Stimulated activated CD4-positive, alpha-beta T cell treated with anti-CD3 and anti-CD28 coated beads, Interleukin-1b, Interleukin-23, amount 100 ng/mL, for 48 hours (primary cell): Measurements from ENCODE around the gene CEP43.
A peak's percentile ranks its signal among the peaks of the same experiment; 100 is the strongest.

Source experiments
- DNase-seq: peaks from one replicate; pipeline ENCODE4 v3.0.0-alpha.2; 2020

Gene CEP43

DNA sequence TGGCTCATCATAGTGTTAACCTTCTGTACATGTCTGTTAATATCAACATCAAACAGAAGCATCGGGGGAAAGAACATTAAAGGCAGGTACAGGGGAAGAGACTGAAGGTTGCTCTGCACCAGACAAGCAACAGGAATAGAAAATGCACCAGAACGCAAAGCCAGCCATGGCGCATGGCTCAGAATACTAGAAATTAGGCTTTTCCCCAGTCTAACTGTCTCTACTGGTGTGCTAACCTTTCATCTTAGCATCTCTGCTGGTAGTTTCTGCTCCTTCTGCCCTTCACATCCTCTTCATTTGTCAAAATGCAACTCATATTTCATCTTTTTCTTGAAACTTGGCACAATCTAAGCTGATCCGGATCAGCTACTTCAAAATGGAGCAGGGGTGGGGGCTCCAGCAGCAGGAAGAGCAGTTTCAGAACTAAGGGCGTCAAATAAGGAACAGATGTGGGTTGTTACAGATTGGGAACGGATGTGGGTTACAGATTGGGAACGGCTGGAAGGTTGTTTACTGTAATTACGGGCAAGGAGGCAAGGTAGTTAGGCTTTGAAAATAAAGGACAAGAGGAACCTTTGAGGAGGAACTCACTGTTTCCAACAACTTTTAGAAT lies 29.7 kb upstream of the CEP43 start:
- no peak for DNase-seq

DNA sequence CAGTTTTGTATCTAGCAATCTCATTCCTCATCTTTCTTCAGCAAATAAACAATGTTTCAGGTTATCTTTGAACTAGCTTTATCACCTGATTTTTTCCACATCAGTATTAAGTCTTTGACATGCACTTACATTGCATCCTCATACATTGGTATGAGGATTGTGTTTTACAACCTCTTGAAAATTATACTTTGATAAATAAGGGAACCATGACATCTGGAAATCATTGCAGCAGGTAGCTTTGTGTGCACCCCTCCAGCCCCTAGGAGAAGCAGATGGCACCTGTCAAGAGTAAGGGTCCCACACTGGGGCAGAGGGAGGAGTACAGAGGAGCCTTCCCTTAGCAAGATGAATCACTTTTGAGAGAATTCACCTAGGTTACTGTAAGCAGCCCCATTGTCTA lies 29.1 kb upstream of the CEP43 start:
- no peak for DNase-seq

DNA sequence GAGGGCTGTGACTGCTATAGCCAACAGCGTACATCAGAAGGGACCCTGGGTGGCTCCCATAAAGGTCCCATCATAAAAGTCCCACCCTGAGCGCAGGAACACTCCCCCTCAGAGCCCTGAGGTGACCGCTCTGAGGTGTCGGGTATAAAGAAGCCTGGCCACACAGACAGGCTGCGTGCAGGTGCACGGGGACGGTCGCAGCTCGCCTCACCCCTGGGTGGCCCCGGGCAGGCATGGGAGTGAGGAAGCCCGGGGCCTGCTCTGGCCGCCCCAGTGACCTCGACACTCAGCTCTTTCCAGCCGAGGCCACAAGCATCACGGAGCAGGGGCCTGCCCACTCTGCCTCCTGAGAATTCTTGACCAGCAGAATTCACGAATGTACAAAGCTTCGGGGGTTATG lies 28.4 kb upstream of the CEP43 start:
- DNase-seq: no peak

DNA sequence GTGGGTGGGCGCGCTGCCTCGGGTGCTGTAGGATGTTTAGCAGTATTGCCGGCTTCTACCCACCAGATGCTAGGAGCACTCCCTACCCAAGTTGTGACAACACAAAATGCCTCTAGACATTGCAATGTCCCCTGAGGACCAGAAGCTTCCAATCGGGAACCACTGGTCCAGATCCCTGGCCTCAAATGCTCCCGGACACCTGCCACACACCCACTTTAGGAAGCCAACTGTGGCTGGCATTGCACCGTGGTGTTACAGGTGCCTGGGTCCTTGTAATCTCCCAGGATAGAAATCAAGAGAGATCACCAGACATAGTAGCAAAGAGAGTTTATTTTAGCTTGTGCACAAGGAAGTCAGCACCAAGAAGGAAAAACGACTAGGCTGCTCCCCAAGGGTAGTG lies 27.9 kb upstream of the CEP43 start:
- DNase-seq: no peak

DNA sequence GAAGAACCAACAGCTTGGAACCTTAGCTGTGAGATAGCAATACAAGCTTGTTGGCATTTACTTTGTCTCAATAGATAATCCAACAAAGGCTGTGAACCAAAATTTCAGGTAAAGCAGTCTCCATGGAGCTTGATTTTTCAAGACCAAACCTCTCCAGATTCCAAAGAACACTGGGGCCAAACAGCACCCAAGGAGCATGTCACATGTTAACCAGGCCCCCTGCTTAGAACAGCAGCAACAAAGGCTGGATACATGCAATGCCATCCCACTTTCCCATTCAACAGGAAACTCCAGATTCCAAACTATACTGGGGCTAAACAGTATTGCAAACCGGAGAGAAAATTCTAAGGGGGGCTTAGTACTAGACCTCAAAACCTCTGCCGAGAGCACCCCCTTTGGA lies 27.1 kb upstream of the CEP43 start:
- no peak for DNase-seq

DNA sequence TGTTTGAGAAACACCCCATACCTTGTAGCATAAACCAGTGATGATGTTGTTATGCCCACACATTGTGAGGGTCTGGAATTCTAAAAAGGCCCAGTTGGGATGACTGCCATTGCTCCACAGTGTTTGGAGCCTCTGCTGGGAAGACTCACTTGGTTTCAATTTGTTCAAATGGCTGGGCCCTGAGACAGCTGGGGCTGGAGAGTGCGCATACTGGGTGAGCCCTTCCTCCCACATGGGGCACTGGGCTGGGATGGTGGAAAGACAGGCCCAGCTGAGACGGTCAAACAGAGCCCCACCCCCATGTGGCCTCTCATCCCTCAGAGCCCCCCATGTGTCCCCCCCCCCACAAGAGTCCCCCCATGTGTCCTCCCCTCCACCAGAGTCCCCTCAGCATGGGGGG lies 22.6 kb upstream of the CEP43 start:
- no peak for DNase-seq

DNA sequence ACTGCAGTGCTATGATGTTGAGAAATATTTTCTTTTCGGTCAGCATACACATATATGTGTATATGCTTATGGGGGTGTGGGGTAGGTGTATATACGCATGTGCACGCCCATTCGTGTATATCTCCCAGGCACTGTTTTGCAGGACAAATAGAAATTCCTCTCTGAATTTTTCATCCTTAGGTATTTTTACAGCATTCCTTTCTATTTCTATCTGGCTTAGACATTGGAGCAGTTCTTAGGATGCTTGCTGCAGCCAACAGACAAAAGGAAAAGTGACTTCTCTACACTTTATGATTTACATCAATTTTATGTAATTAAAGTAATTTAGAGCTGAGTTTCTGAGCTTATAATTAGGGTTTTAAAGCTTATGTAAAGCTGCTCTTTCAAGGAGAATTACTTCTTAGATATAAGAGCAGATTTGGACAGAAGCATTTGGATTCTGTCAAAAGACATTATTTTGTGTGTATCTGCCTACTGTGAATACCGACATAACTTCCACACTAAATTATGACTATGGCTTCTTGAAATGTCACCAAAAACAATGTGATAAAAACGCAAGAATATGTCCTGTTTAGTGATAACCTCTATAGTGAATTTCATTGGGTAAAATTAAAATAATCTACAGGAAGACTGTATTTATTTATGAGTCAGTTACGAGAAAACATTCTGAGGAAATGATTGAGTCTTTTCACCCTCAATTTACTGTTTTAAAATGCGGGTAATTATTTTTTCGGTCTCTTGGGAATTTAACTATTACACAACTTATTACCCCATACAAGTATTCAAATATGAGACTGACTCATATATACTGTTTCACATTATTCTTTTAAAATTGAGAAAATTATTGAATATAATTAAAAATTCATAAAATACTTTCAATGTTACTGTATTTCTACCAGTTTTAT lies 21.3 kb upstream of the CEP43 start:
- DNase-seq: no peak

DNA sequence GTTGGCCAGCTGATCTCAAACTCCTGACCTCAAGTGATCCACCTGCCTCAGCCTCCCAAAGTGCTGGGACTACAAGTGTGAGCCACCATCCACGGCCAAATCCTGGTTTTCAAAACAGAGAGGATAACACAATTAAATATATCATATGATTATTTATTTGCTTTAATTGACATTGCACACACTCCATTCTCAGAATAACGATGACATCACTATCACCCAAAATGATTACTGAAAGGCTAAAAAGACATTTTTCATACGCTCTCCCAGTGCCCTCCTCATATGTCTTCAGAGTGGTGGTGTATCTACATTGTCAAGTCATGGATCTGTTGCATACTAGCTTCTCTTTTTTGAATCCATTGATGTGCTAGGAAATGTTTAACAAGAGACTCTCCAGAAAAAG lies 18.5 kb upstream of the CEP43 start:
- no peak for DNase-seq

DNA sequence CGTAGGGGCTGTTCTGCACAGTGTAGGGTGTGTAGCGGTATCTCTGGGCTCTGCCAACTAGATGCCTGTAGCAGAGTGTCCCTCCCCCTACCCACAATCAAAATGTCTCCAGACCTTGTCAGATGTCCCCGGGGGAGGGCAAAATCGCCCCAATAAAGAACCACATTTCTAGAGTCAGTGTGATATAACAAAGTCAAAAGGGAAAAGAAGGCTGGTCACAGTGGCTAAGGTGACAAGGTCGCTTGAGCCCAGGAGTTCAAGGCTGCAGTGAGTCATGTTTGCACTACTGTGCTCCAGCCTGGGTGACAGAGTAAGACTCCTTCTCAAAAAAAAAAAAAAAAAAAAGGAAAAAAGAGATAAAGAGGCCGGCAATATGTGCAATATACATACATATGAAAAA lies 11.7 kb upstream of the CEP43 start:
- no peak for DNase-seq

DNA sequence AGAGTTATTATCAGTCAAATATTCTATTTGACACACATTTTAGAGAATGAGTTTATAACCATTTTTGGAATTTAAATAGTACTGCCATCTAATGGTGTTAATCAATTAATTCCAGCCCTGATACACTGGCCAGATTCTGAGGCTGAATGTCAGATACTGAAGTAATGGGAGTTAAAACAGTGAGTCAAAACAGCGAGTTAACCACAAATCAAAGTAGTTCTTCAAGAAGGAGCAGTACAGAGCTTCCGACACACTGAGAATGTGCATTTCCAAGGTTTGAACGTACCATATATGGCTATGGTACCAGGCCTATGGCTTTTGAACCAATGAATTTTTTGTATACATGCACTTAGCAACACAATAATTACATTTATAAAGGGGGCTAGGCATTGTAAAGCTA lies 11.3 kb upstream of the CEP43 start:
- DNase-seq: no peak

DNA sequence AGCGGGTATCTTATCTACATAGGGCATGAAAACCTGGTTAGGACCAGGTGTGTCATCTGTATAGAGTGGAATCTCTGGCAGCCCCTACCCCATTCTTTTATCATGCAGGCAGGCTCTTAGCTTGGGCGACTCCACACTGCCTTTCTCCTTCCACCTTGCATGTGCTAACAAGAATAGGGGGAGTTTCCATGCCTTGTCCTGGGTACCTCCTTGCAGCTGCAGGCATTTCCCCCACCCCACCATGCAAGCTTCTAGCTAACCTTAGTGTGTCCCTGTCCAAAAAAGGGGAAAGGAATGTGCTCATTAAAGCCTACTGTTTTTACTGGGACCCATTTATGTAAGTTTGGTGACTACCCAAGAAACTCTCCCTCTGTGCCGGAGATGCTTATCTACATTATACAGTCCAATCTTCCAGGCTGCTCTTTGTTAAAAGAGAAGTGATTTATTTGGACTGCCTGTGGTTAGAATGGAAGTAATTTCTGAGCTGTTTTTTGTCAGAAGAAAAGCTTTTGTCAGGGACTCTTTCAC lies 10.5 kb upstream of the CEP43 start:
- DNase-seq: no peak

DNA sequence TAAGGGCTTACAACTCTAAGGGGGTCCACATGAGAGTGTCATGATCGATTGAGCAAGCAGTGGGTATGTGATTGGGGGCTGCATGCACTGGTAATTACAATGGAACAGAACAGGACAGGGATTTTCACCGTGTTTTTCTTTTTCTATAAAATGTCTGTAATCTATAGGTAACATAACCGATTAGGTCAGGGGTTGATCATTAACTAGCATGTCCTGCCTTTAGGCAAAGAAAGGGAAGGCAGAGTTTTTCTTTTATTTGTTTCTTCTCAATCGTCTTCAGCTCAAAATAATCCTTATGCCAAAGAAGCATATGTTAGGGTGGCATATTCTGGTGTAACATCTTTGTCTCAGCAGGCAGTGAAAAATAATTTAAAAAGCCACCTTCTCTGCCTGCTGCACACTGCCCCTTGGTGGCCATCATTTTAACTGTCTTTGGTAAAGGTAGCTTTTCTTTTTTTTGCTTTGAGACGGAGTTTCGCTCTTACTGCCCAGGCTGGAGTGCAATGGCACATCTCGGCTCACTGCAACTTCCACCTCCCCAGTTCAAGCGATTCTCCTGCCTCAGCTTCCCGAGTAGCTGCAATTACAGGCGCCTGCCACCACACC lies 9.7 kb upstream of the CEP43 start:
- DNase-seq: peak; percentile 28

DNA sequence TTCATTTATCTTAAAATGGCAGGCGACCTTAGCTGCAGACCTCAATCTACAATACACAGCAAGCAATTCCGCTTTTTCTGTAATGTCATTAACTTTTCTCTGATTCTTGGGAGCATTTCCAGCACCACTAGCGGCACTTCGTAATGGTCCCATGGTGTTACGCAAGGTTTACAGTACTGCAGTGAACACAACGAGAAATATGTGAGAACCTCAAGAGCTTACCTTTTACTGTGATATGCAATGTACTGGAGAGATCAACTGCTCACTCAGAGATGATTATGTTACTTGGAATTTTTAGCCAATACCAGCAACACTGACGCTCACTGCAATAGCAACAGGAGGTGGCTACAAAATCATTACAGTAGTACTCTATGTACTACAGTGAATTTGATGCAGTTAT lies 2.8 kb upstream of the CEP43 start:
- no peak for DNase-seq

DNA sequence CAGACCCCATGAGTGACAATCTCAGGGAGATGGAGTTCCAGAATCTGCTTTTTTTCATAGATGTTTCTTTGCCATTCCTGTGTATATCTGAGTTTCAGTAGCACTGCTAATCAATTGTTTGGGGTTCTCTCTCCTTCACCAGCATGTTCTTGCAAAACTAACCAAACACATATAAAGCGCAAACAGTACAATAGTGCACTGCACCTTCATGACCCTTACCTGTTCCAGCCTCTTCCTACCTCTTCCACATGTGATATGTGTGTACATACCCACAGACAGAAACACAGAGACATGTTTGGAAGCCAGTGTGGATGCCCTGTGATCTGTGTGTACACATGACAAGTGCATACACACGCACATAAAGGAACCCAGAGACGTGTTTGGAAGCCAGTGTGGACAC lies 1.8 kb upstream of the CEP43 start:
- DNase-seq: no peak

DNA sequence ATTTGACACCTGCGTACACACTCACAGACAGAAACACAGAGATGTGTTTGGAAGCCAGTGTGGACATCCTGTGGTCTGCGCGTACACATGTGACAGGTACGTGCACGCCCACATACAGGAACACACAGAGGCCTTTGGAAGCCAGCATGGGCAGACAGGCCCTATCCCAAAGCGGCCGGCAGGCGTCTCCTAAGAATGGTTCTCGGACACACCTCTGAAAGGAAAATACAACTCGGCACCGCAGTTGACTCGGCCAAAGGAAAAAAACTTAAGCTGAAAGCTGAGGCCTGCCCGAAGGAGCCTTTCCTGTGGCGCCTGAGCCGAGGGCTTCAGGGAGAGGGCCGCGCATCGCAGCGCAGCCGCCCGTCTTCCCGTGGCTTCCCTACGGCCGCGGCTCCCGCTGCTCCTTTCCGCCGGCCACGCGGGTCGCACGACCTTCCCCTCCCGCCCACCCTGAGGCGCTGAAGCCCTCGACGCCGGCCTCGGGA lies 1.4 kb upstream of the CEP43 start:
- DNase-seq: peak; percentile 63

DNA sequence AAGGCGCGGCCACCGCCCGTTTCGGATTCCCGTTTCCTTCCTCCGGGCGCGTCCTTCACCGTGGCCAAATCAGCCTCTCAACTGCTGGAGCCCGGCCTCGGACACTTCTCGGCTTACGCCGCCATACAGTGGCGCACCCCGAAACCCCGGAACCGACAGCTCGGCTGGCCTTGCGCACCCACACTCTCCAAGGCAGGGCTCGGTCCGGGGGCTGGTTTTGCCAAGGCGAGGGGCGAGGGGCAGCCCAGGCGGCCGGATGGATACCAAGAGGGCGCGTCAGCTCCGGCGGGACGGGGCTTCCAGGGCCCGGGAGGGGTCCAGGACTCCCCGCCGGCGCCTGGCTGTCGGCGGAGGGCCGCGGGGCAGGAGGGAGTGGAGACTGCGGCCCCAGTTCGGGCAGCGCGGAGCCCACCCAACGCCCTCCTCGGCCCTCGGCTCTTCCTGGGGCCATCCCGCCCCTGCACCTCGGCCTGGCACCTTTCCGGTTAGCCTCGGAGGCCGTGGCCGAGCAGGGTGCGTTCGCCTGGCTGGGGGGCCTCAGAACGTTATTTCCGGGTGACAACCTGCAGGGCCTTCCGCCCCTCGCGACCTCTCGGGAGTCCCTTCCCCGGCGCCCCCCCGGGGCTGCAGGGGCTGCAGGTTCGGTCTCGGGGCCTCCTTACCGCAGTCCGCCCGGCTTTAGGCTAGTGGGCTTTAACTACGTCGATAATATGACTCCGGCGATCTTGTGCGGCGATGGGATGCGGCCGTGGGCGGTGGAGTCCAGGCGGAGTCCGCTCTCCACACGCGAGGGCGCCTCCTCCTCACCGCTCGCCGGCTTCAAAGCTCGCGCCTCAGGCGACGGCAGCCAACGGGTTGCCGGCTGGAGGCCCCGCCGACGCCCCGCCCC lies 697 bp upstream of the CEP43 start:
- DNase-seq: peak; percentile 9

DNA sequence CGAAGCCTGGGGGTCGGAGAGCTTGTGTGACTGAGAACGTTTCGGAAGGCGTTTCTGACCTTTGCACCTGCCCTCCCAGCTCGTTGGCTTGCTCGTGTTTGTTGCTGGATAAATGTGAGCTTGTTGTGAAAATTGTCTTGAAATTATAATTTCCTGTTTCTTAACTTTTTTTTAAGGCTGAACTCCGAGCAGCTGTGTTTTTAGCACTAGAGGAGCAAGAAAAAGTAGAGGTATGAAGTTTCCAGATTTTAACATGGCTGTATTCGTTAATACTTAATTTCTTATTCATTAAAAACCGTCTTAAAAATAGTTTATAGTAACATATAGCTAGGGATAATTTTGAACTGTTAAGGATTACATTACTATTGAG lies 672 bp downstream of the CEP43 start:
- DNase-seq: no peak

DNA sequence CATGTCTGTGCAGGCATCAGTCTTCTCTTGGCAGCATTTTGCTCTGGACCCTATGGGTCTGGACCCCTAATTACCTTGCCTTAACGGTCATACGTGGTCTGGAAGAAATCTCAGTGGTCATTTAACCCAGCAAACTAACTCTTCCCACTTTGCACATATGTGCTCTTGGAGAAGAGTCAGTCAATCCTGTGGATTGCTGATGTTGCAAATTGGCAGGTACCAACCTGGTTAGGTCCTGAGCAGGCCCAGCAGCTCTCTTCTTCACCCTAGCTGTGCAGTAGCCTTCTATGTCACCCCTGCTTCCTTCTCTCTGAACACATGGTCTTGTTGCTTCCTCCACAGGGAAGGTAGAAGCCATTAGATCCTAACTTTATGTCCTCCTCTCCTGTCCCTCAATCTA lies 1.6 kb downstream of the CEP43 start:
- no peak for DNase-seq

DNA sequence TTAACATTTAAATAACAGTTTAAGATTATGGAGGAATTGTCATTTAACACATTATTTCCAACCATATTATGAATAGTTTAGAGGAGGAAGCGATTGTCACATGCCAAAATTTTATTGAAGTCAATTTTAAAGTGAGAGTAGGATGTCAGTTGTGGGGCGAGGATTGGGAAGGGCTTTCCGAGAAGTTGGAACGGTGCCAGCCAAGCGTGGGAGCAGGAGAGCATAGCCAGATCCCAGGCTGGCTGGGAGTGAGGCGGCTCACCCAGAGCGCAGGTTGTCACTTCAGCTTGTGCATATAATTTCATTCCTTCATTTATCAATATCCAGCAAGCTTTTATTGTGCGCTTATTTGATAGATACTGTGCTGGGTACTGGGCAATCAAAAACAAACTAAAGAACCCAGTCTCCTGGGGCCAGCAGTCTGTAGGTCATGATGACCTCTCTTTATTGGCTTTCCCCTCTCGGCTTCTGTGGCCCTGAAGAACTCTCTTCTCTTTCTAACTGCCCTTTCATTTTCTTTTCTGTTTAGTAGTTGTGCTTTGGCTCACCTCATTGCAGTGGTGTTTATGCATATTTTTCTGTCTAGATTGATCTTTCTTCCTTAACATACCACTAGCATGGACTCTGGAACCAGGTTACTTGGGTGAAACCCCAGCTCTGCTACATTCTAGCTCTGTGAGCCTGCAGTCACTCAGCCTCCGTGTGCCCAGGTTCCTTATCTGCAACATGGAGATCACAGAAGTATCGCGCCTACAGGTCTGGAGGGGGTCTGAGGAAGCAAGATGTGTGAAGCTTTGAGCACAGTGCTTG lies 6.4 kb downstream of the CEP43 start:
- no peak for DNase-seq

DNA sequence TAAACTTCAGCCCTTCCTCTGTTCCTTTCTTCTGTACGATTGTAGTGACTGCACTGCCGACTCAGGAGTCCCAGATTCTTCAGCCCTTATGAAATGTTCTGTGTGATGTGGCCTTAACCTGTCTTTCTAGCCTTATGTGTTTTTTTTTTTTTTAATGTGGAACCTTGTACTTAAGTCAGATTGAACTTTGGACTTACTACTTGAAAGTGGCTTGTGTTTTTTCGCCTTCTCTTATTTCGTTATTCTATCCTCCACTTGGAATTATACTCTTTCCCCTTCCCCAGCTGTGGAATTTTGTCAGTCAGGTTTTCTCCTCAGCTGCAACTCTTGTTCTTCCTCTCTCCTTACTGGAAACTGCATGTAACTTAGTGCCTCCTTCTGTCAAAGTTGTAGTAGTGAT lies 8.8 kb downstream of the CEP43 start:
- DNase-seq: no peak

DNA sequence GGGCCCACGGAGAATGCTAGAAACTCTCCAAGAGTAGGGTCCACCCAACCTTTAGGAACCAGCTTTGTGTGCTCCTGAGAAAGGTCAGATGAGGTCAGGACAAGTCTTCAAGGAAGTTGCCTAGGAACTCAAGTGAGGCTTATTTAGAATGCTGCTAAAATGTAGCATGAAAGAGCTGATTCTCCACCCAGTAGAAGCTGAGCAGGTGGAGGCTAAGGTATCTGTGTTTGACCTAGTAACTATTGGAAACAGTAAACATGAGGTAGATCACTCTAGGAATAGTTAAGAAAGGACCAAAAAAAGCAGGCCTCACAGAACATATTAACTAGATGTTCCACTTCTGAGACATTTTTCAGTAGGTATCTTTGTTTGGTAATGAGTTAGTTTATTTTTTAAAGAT lies 13.9 kb downstream of the CEP43 start:
- no peak for DNase-seq

DNA sequence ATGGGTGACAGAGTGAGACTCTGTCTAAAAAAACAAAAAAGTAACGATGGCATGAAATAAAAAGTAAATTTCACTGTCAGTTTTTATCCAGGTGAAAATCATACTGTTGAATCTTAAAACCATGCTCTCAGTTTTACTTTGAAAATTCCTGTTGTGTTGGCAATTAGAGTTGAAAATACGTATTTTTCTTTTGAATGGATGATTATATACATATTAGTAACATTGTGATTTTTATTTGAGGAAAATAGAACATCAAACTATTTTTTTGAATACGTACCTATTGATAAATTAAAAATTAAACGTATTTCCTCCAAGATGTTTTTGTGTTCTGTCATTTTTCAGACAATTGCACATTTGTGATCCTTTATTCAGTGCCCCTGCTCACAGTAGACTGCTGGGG lies 14.7 kb downstream of the CEP43 start:
- no peak for DNase-seq
